Fibroblast of lung (primary cell): ENCODE measurements around the gene SACM1L.

ENCODE experiments used
- CTCF ChIP-seq, 2 donors: IDR thresholded peaks in 1 of 2; conservative IDR thresholded peaks in 1 of 2; 1 replicate in 1 of 2; 2 replicates in 1 of 2; pipeline ENCODE4 v1.5.1; 2011 to 2012; ENCODE audit warnings: low read length in 2 of 2, control low read depth in 1 of 2, inconsistent platforms in 1 of 2, low read depth in 1 of 2, mild to moderate bottlenecking in 1 of 2
- EZH2 ChIP-seq: IDR thresholded peaks from 2 replicates; pipeline ENCODE4 v1.5.1; 2012; ENCODE audit warnings: low read length, control low read depth, mild to moderate bottlenecking; ENCODE audit errors: missing control alignments

GRCh38 chr3:45711931-45712330, 22.7 kb downstream of the SACM1L start:
- no peak for TF ChIP-seq CTCF (conservative IDR thresholded peaks at IDR 0.05 in 1 of 2, IDR thresholded peaks at IDR 0.05 in 1 of 2; ENCODE audit: low read depth in 1 of 2, low read length in 2 of 2)
- TF ChIP-seq EZH2: no peak
